ENCODE data around the gene SNX4.

SNX4 gene

DNA sequence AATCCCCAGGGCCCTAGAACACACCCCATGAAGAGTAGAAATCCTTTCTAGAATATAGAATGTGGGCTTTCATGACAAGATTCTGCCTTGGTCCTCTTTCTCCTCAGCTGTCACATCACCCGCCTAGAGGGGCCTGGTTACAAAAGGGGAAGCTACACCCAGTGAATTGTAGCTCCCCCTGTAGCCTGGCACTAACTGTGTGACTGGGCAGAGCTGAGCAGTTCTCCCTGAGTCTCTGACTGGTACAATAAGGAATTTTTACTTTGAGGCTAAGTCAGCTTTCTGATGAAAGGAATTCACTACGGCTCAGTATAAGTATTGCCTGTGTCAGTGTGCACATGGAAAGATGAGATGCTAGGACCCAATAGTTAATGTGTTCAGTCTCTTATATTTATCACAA lies 116.2 kb downstream of the SNX4 start:
- DNase-seq (ENCODE audit: low read depth), result no peak

DNA sequence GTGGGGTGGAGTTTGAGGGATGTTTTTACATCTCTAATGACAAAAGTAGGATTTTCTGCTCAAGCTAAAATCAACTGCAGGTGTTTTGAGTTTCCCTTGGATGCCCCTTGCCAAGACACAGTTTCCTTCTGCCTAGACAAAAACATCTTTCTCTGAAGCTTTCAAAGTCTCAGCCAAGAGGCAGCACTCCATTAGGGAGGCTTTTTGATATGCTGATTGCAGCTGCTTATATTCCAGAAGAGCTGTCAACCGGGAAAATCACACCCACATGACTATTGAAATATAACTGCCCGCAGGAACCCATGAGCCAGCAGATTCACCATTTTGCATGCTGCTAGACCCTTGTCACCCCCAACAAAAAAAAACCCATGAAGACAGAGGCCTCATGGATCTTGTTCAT lies 117.4 kb downstream of the SNX4 start:
- no peak for DNase-seq (ENCODE audit: low read depth)

DNA sequence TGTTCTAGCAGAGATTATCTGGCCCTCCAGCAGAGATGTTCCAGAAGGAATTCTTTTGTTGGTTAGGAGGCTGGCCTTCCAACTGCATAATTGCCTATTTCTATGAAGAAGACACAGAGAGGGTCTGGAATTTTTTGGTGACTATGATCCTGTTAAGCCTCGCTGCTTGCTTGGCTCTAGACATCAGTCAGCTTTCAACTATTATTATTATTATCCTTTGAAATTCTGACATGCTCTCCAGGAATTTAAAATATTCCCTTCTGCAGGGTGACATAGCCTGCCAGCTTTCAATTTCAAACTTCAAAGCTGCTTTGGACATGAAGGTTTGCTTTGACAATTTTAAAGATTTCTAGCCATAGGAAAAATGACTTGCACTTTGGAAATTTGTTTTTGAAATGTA lies 118.6 kb downstream of the SNX4 start:
- no peak for DNase-seq (ENCODE audit: low read depth)

DNA sequence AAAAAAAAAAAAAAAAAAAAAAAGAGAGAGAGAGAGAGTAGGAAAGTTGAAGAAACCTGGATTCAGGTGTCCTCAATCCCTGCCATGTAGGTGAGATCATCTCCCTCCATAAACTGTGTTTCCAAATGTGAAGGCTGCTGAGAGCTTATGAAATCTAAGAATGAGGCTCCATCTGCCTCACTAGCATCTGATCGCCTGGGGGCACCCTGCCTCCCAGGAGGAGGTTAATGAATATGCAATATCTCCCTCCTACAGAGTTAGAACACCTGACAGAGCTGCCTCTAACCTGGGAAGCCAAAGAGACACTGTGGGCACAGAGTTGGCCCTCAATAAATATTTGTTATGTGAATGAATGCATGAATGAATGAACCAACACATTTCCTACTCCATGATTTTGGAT lies 121.0 kb downstream of the SNX4 start:
- DNase-seq (ENCODE audit: low read depth), result no peak

Measured in non-pigmented ciliary epithelial cell (primary cell).